HepG2 (cell line): Measurements from ENCODE around the gene CERS4. TPM values are rescaled to one million over a fixed set of nuclear protein-coding genes. Genes with fewer than 3 reads are reported as not detected.

Experiments
- ATAC-seq: fragments of 200-7000 bp; cut with Tn5 transposase; 3 replicates; pipeline ENCODE4 v1.9.1; 2020; ENCODE audit warnings: mild to moderate bottlenecking, moderate library complexity
- BruUV-seq: library from RNA; stranded (reverse); fragments of 400-500 nt; replicated peaks from 2 replicates; lab custom pipeline; 2021; lab: Mats Ljungman, UMichigan
- CTCF ChIA-PET: fragments of 300-600 bp; formaldehyde crosslinking; extraction: SDS; loops from one replicate; lab custom pipeline; 2021; ENCODE audit warnings: low total read pairs, inconsistent platforms, low intra/inter-chr PET ratio; lab: Yijun Ruan, JAX
- POLR2A ChIA-PET: fragments of 350-600 bp; sonication (Branson Sonifier 250); formaldehyde crosslinking; loops from one replicate; lab custom pipeline; 2020; ENCODE audit warnings: antibody characterized with exemption, inconsistent platforms; lab: Yijun Ruan, JAX
- DNase-seq: peaks from one replicate; pipeline ENCODE4 v3.0.0-alpha.2; 2015; ENCODE audit warnings: low spot score
- FAIRE-seq: peaks from 3 replicates; lab custom pipeline; 2011; peaks lifted over from hg19 to GRCh38; lab: Jason Lieb, UNC
- H2AFZ ChIP-seq: one replicate; pipeline ENCODE4 v1.6.1; 2011; ENCODE audit warnings: low read length, inconsistent platforms
- H3K27ac ChIP-seq: fragments of 300-600 bp; 3 replicates; pipeline ENCODE4 v1.8.0; 2011; ENCODE audit warnings: mixed run types, mild to moderate bottlenecking, mixed read lengths, low read length, inconsistent platforms; ENCODE audit not compliant: insufficient read depth; ENCODE audit errors: extremely low read length
- H3K27me3 ChIP-seq, 2 experiments: fragments of 200-600 bp in 1 of 2; 2 replicates in 1 of 2; 3 replicates in 1 of 2; pipeline versions ENCODE4 v1.6.0 to v1.8.0; 2011; ENCODE audit warnings: low read length in 2 of 2, mild to moderate bottlenecking in 2 of 2, moderate library complexity in 2 of 2, inconsistent platforms in 1 of 2; ENCODE audit not compliant: insufficient read depth in 2 of 2, control insufficient read depth in 1 of 2
- H3K36me3 ChIP-seq, 2 experiments: fragments of 200-600 bp in 1 of 2; replicated peaks in 1 of 2; 2 replicates in 1 of 2; 3 replicates in 1 of 2; pipeline versions ENCODE4 v1.5.1 to v1.8.0; 2011; ENCODE audit warnings: low read length in 2 of 2, inconsistent platforms in 1 of 2; ENCODE audit not compliant: insufficient read depth in 2 of 2, control insufficient read depth in 1 of 2
- H3K4me1 ChIP-seq: 2 replicates; pipeline ENCODE4 v1.5.1; 2012; ENCODE audit warnings: low read length, inconsistent platforms; ENCODE audit not compliant: insufficient read depth
- H3K4me2 ChIP-seq: 2 replicates; pipeline ENCODE4 v1.6.0; 2011; ENCODE audit warnings: low read depth, low read length, inconsistent platforms
- H3K4me3 ChIP-seq, 3 experiments: fragments of 200-600 bp in 1 of 3; sonication (generic), shearing (Covaris generic) in 1 of 3; replicated peaks in 1 of 3; 2 replicates each; pipeline ENCODE4 v1.5.1; 2011 to 2016; ENCODE audit warnings: low read length in 3 of 3, inconsistent platforms in 2 of 3, low read depth in 2 of 3, mild to moderate bottlenecking in 2 of 3, control low read depth in 1 of 3, mixed read lengths in 1 of 3; ENCODE audit not compliant: insufficient read depth in 1 of 3
- H3K79me2 ChIP-seq: one replicate; pipeline ENCODE4 v1.6.1; 2011; ENCODE audit warnings: low read length, inconsistent platforms; ENCODE audit not compliant: insufficient read depth
- H3K9ac ChIP-seq: 2 replicates; pipeline ENCODE4 v1.6.0; 2011; ENCODE audit warnings: mild to moderate bottlenecking, low read depth, low read length, inconsistent platforms; ENCODE audit not compliant: insufficient read depth
- H3K9me3 ChIP-seq: 2 replicates; pipeline ENCODE4 v1.5.1; 2012; ENCODE audit warnings: mild to moderate bottlenecking, low read length
- H4K20me1 ChIP-seq: 2 replicates; pipeline ENCODE4 v1.6.0; 2011; ENCODE audit warnings: inconsistent platforms, mild to moderate bottlenecking, low read length, moderate library complexity; ENCODE audit not compliant: insufficient read depth
- CBFB ChIP-seq: sonication (generic); formaldehyde crosslinking; IDR thresholded peaks from 2 replicates; pipeline ENCODE4 v1.4.0; 2020; ENCODE audit warnings: missing genetic modification reagents
- HNF4G ChIP-seq, 2 experiments: sonication (generic) in 1 of 2; formaldehyde crosslinking in 1 of 2; IDR thresholded peaks; 2 replicates each; pipeline versions ENCODE4 v1.4.0 to v1.6.1; 2011 to 2020; ENCODE audit warnings: borderline replicate concordance in 2 of 2, low read depth in 2 of 2, mild to moderate bottlenecking in 2 of 2, low read length in 1 of 2, missing genetic modification reagents in 1 of 2, moderate library complexity in 1 of 2
- HOXA7 ChIP-seq: sonication (generic); formaldehyde crosslinking; IDR thresholded peaks from 2 replicates; pipeline ENCODE4 v1.8.1; 2022; ENCODE audit warnings: mild to moderate bottlenecking, missing genetic modification reagents, moderate library complexity
- RBM22 ChIP-seq: fragments of 200-400 bp; formaldehyde crosslinking; optimal IDR thresholded peaks from 2 replicates; pipeline ENCODE3; 2017; ENCODE audit warnings: mild to moderate bottlenecking, low read length, moderate library complexity
- SALL1 ChIP-seq: sonication (generic); formaldehyde crosslinking; IDR thresholded peaks from 2 replicates; pipeline ENCODE4 v1.8.0; 2022; ENCODE audit warnings: mild to moderate bottlenecking, missing genetic modification reagents
- ZMYM3 ChIP-seq: sonication (generic); formaldehyde crosslinking; IDR thresholded peaks from 2 replicates; pipeline ENCODE4 v1.5.1; 2020; ENCODE audit warnings: mild to moderate bottlenecking, missing genetic modification reagents
- ZNF33A ChIP-seq: sonication (generic); formaldehyde crosslinking; IDR thresholded peaks from 2 replicates; pipeline ENCODE4 v1.5.1; 2020; ENCODE audit warnings: missing genetic modification reagents, mild to moderate bottlenecking, moderate library complexity, borderline replicate concordance
- ZNF33B ChIP-seq: sonication (generic); formaldehyde crosslinking; IDR thresholded peaks from 2 replicates; pipeline ENCODE4 v1.5.1; 2020; ENCODE audit warnings: mild to moderate bottlenecking, missing genetic modification reagents
- ZNF788 ChIP-seq: sonication (generic); formaldehyde crosslinking; IDR thresholded peaks from 2 replicates; pipeline ENCODE4 v1.5.0; 2020; ENCODE audit warnings: mild to moderate bottlenecking, missing genetic modification reagents, borderline replicate concordance
- WGBS: methylation state at CpG from one replicate; pipeline ENCODE4 v1.1.6; 2017; ENCODE audit warnings: low lambda C conversion rate; 5-methylcytosine and 5-hydroxymethylcytosine counted together
- in situ Hi-C: cut with HindIII; loops from 2 replicates; pipeline ENCODE4 v1.10.0; 2017; ENCODE audit warnings: low pct_unique_long_range_greater_than_20kb; ENCODE audit not compliant: extremely low pct_ligation_motif_present
- intact Hi-C: fragments of 100-400 bp; cut with micrococcal nuclease; formaldehyde crosslinking; loops from one replicate; pipeline ENCODE4 v1.10.0; 2022; ENCODE audit not compliant: unreplicated experiment
- polyA plus RNA-seq, 8 experiments: library from polyadenylated mRNA; depleted of rRNA in 3 of 8; stranded (reverse) in 7 of 8; unstranded in 1 of 8; fragments of >200 nt; fragmentation: Illumina TruSeq in 4 of 8; extraction: Trizol in 4 of 8; gene quantifications; 2 replicates each; pipeline versions ENCODE4 v1.2.1 to v1.2.3, GENCODE V29; 2011 to 2016; ENCODE audit warnings: low read depth in 4 of 8, missing spikeins in 1 of 8, mixed read lengths in 1 of 8; ENCODE audit not compliant: insufficient read depth in 1 of 8
- total RNA-seq, 5 experiments: library from RNA; depleted of rRNA; stranded (reverse); fragments of >200 nt; fragmentation: Illumina TruSeq; extraction: Trizol; gene quantifications; 2 replicates each; pipeline ENCODE4 v1.2.3, GENCODE V29; 2016; ENCODE audit warnings: low read depth in 1 of 5
- TF ChIP-seq, protein P1 (sequence below): IDR thresholded peaks from 2 replicates; pipeline ENCODE4 v1.6.1; 2016; ENCODE audit warnings: missing compliant biosample characterization, missing genetic modification reagents, borderline replicate concordance

The CERS4 gene
- total and polyA plus RNA-seq, 2 of the 13 experiments (the other 11 are each of a cell fraction or from before 2014, with no cell fraction given), result 74.7 to 83.5 TPM

DNA sequence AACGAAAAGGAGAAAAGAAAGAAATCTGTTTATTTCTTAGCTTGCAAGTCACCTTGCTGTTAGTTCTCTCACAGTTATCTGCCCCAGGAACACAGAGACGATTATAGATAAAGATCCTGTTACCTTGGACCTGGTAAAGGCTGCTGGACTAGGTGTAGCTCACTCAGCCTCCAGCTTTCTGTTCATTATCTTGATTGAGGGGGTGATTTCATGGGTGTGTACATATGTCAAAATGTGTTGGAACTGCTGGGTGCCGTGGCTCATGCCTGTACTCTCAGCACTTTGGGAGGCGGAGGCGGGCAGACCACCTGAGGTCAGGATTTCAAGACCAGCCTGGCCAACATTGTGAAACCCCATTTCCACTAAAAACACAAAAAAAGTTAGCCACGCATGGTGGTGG lies 27.9 kb downstream of the CERS4 start:
- peaks cover 4 to 14% of the 10 kb centered on the region in 2 experiments for H3K36me3 ChIP-seq
- no peak overlapping the region for H3K4me3 ChIP-seq
- peaks cover 33% of the 10 kb centered on the region for H3K79me2 ChIP-seq
- H2AFZ ChIP-seq, result no peak overlapping the region
- in situ Hi-C loops, result no loop called here
- H3K4me1 ChIP-seq, result peaks cover 67% of the 10 kb centered on the region
- BruUV-seq, result no TSS peak
- no peak overlapping the region for H3K4me2 ChIP-seq
- H3K27me3 ChIP-seq, result no peaks in the 10 kb centered on the region
- no peak for ATAC-seq
- H3K9me3 ChIP-seq, result no peaks in the 10 kb centered on the region
- TF ChIP-seq CBFB (CRISPR knock-in tag) (no peak), ZMYM3 (CRISPR knock-in tag) (0 out of 2 replicates have a peak, but pooled peaks have one; percentile 29)
- TF ChIP-seq, all 625 proteins: peak for 1
- DNase-seq (no peak), FAIRE-seq (no peak)
- H3K27ac ChIP-seq, result peak overlapping the region; percentile 65
- intact Hi-C loops, result no loop called here
- H4K20me1 ChIP-seq, result no peaks in the 10 kb centered on the region
- ChIA-PET CTCF (no interaction called here), POLR2A (interaction anchor here (0.8 to 0.9 kb wide), 2 partner anchors 10 to 27 kb away, joined by 3 to 4 read pairs; no protein-coding TSS in a partner anchor)
- 72% methylated on average over 6 of the region's 6 CpGs for WGBS
- no peak overlapping the region for H3K9ac ChIP-seq

DNA sequence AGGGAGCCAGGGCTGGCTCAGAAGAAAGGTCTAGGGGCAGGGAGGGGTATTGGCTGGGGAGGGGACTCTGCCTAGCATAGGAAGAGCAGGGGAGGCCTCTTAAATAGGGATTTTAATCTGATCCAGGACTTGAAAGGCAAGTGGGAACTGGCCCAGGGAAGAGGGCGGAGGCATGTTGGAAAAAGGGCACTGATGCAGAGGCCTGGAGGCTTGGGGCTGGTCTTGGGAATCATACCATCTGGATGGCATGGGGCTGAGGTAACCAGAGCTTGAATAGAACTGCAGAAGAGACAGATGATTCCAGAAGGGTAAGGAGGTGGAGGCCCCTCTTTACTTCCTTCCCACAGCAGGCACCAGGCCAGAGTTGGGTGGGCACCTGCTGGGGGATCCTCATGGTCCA lies 29.1 kb downstream of the CERS4 start:
- in situ Hi-C loops, result no loop called here
- DNase-seq, result no peak
- Histone ChIP-seq H2AFZ (no peak overlapping the region), H3K4me3 (no peak overlapping the region), H3K27me3 (no peaks in the 10 kb centered on the region), H3K9me3 (no peaks in the 10 kb centered on the region), H3K4me1 (peaks cover 68% of the 10 kb centered on the region), H3K27ac (no peak overlapping the region), H3K36me3 (peaks cover 8 to 22% of the 10 kb centered on the region in 2 experiments), H3K4me2 (no peak overlapping the region), H3K79me2 (peaks cover 32% of the 10 kb centered on the region), H3K9ac (no peak overlapping the region), H4K20me1 (no peaks in the 10 kb centered on the region)
- intact Hi-C loops, result no loop called here
- TF ChIP-seq HOXA7 (CRISPR knock-in tag) (no peak), RBM22 (peak; percentile 38), ZNF33B (no peak), ZNF788 (CRISPR knock-in tag) (no peak), SALL1 (CRISPR knock-in tag) (no peak), HNF4G (IDR thresholded peaks at IDR 0.05; ENCODE audit: borderline replicate concordance, low read depth, low read length) (no peak), HNF4G (CRISPR knock-in tag; IDR thresholded peaks at IDR 0.05; ENCODE audit: borderline replicate concordance, low read depth) (no peak), ZNF33A (CRISPR knock-in tag) (no peak)
- TF ChIP-seq, protein P1, sequence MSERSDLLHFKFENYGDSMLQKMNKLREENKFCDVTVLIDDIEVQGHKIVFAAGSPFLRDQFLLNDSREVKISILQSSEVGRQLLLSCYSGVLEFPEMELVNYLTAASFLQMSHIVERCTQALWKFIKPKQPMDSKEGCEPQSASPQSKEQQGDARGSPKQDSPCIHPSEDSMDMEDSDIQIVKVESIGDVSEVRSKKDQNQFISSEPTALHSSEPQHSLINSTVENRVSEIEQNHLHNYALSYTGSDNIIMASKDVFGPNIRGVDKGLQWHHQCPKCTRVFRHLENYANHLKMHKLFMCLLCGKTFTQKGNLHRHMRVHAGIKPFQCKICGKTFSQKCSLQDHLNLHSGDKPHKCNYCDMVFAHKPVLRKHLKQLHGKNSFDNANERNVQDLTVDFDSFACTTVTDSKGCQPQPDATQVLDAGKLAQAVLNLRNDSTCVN (CRISPR knock-in tag), result no peak
- no peak for FAIRE-seq
- 100% methylated on average over 1 of the region's 1 CpG for WGBS
- POLR2A ChIA-PET, result no interaction called here
- BruUV-seq, result no TSS peak
- CTCF ChIA-PET, result no interaction called here
- no peak for ATAC-seq
